ENCODE measurements around the gene BCL11B.

The BCL11B gene

DNA sequence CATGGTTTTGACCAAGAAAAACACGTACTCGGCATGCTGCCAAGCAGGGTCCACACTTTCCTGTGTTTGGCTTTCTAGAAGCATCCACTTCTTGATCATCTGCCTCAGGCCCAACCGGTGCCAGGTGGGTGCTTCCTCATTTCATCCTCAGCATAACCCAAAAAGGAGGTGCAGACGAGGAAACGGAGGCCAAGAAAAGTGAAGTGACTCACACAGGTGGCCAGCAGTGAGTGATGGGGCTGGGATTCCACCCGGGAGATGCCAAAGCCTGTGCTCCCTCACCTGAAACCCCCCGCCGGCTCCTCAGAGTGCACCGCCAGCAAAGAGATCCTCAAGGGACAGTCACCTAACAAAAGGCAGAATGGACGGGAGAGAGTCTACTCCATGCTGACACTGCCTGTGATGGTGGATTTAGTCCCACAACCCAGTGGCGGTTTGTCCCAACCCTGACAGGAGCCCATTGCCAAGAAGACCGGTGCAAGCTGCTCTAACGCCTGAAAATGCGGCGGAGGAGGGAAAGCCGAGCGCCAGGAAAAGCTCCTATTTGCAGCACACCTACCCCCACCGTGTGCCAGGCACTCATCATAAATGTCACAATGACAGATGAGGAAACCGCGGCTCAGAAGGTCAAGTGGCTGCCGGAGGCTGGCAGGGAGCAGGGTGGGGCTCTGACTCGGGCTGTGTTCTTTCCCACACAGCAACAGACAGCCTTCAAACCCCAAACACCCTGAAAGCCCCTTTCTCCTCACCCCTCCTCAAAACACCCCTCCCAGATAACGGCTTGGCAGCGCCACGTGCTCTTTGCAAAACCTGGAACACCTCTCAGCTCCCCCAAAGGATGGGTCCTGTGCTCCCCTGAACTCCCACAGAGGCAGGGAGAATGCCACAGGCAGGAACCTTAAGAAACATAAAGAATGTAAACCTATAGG, 18.8 kb downstream of the BCL11B start:
- DNase-seq = no peak

- DNase-seq = no peak
Measured at GRCh38 chr14:99252443-99252939, 19.5 kb downstream of the BCL11B start.

DNA sequence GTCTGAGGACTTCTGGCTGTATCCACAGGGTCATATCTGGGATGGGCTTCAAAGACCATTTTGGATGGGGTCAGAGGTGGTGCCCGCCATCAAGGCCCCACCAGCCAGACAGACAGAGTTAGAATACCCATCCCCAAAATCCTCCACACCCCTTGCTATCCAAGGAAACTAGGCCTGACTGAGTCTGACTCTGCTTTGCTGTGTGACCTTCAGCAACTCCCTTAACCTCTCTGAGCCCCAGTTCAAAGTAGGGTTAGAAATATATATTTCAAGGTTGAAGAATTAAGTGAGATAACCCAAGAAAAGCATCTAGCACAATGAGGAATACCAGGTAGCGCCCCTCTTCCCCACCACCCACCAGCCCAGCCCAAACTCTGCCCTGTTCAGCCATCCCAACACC, 20.3 kb downstream of the BCL11B start:
- DNase-seq = no peak

DNA sequence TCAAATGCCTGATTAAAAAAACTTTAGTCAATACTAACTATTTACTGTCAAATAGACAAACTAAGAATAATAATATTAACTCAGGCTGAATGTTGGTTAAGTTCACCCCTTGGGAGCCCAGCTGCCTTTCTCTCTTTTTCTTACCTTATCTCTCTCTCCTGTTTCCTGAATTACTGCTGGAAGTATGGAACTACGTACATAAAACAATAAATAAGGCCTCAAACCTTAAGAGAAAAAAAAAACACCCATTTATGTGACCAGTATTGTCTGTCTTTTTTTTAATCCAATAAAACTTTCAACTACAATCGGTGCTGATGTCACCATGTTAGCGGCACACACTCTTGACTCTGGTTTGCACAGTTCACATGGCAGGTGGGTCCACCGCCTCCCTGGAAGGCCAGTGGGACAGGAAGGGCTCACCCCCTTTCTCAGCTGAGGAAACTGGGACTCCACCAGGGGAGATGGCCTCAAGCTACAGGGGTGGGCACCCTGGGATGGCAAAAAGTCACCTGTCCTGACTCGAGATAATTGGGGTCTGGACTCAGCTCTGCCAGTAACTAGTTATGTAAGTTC, 21.3 kb downstream of the BCL11B start:
- no peak for DNase-seq

DNA sequence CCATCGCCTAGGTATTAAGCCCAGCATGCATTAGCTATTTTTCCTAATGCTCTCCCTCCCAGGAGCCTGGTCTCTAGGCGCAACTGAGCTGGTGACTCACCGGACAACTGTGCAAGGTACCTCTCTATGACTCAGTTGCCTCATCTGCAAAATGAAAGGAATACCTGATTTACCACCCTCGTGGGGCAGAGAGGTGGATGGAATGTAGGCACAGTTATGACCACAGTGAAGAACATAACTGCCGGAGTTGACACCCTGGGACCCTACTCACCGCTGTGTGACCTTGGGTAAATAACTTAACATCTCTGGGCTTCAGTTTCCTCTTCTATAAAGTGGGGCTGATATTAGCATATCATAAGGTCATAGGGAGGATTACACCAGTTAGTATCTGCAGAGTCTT, 22.6 kb downstream of the BCL11B start:
- no peak for DNase-seq

GRCh38 chr14:99248761-99249171, 23.2 kb downstream of the BCL11B start:
- DNase-seq = no peak

GRCh38 chr14:99247772-99248171, 24.2 kb downstream of the BCL11B start:
- DNase-seq = no peak

- no peak for DNase-seq
Measured at GRCh38 chr14:99247101-99247729, 24.8 kb downstream of the BCL11B start.

- DNase-seq = no peak
Measured at GRCh38 chr14:99246536-99247097, 25.4 kb downstream of the BCL11B start.

DNA sequence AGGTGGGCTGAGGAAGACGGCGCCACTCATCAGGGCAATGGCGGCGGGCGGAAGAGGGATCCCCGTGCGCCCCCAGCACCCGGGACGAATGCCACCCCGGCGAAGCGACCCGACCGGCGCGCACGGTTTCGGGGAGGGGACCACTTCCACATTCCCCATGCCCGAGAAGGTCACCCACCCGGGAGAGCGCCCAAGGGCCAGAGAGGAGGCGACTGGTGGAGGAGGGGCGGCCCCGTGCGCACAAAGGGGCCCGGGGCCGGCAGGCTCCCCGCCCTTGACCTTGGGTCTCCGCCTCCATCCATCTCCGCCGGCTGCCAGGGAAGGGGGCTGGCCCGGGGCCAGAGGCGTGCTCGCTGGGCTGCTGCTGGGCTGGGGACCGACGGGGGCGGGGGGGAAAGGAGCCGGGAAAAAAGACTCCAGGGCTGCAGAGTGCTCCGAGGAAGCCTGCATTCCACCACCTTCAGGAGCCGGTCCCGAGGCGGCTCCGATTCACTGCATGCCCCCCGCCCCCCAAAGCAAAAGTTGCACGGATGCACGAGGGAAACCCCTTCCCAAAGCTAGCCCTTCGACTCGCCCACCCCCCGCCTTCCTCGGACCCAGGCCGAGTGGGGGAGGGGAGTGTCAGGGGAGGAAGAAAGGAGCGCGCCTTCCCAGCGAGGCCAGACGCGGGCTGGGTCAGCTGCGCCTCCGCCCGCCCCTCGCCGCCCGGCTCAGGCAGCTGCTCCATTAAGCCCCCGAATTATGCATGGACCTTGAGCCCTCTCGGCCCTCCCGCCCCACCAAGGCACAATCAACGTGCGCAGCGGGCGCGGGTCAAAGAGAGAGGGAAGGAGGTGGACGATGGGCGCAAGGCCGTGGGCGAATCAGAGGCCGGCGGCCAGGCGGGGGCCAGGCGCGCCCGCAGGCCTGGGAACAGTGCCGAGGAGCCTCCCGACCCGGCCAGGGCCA, 26.2 kb downstream of the BCL11B start:
- DNase-seq = no peak

GRCh38 chr14:99244941-99245563, 26.9 kb downstream of the BCL11B start:
- no peak for DNase-seq

DNA sequence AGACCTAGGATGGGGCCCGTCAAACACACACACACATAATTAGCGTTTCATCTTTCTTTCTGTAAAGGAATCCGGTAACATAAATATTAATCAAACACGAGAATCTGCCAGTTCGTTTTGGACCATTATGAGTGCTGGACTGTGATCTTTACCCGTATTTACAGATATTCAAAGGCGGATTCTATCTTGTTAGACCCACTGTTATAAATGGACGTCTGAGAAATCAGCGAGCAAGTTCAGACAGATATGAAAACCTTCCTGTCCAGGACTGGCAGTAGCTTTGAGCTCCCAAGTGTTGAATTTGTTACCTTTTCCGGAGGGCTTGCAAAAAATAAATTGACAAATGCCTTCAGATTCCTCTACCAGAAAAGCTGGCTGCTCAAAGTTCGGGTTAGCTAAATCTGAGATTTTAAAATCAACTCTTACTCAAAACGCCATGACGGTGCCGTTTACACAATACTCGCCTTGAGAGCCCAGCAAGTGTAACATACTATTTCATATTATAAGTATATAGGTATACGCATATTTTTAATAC, 27.6 kb downstream of the BCL11B start:
- DNase-seq = no peak

DNA sequence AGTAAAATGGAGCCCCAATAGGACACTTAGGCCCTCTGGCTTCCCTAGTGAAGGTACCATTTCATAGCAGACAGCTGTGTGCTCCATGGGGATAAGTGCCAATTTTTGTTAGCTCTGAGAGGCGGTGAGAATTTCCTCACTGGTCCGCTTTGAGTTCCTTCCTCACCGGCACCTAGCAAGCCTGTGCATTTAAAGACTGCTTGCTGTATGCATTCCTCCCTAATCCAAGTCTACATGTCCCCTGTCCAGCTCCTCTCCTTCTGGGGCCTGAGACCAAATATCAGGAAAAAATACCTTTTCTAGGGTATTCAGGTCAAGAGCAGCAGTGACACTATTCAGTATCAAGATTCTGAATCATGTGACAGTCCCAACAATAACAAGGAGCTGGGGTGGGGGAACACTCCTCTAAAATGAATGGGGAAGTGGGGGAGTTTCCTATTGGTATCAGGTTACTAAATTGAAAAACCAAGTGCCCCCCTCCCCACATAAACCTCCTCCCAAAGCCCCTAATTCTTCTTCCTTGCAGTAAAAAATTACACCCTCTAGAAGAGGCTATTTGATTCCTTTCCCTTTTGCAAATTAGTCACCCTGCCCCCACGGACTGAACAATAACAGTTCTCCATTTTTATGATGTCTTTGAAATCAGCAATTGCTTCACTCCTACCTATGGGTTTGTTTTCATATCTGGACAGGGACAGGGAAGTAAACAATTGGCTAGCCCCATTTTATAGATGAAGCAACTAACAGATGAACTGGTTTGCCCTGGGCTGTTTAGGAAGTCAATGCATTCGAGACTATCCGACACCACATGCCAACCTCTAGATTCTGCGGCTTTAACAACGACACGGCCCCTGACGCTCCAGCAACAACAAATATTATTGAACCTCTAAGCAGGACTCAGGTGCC, 28.9 kb downstream of the BCL11B start:
- no peak for DNase-seq

DNA sequence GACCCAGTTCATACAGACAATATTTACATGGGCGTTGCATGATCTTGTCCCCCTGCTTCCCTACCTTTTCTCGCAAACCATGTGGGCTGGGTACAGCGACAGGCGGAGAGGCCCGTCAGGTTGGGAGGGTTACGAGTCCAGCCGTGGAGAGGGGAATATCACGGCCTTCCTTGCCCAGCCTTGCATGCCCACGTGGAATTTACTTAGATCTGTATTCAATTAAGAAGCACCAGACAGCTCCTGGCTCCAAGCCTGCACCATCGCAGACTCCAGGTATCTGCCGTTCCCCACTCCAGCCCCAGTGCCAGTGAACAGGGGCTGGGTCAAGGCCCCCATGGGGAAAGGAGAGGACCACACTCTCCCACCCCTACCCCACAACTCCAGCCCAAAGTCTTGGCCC, 29.8 kb downstream of the BCL11B start:
- DNase-seq = no peak

- DNase-seq = no peak
Measured at GRCh38 chr14:99241325-99242010, 30.5 kb downstream of the BCL11B start.

- DNase-seq = no peak
Measured at GRCh38 chr14:99240627-99241324, 31.2 kb downstream of the BCL11B start.

- no peak for DNase-seq
Measured at GRCh38 chr14:99239661-99240092, 32.3 kb downstream of the BCL11B start.

DNA sequence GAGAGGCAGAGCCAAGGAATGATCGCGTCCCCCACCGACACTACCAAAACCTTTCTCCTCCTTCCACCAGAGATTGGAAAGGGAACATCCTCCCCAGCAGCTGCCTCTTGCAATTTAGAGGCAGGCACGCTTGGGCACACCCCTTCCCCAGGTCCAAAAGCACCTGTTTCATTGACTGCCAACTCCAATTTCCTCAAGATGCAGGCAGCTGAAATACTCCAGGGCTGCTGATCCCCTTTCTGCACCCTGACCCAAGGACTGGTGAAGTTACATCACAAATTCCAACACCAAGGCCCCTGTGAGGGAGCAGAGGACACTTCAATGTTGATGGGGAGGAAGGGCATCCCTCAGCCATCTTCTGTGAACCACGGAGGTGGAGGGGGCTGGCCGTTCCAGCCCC, 33.8 kb downstream of the BCL11B start:
- DNase-seq = no peak

- DNase-seq = no peak
Measured at GRCh38 chr14:99237288-99237687, 34.7 kb downstream of the BCL11B start.

Data from NCI-H1417 treated with DMSO at 0.1 percent for 48 hours (cell line).